ENCODE measurements around the gene ADI1.
"Not testable (repeated sequence)": the region's sequence is repeated elsewhere in the genome, so short reads cannot be mapped to it uniquely, and the experiment has no call there.

Gene ADI1

DNA sequence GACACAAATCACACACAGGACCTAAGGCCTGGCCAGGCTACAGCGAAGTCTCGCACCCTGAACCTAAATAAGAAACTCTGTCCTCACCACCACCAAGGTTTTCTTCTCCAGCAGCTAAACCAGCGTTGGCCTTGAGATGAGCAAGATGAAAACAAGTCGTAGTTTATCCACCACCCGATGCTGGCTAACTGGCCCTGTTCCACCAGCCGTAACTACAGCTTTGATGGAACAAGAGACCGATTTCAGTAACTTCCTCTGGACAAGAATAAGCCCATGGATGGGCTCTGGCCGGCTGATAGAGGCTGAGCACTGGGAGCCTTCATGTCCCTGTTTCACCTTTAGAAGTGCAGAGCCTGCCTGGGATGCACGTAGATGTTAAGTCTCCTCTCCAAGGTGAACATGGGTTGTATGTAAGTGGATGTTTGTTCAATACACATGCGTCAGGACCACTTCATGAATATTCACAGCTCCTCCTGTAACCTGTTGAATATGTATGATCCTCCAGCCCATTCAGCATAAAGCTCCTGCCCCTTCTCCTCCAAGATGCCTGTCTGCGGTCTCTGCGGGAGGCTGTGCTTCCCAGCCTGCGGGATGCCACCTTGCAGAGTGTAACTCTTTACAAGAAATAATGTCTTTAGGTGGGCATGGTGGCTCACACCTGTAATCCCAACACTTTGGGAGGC lies 24.2 kb downstream of the ADI1 start:
- Mint-ChIP-seq H3K4me1 (peaks cover 0 to 2% of the 10 kb centered on the region in 2 donors), H3K27me3 (no peaks in the 10 kb centered on the region), H3K27ac (no peak overlapping the region), H3K36me3 (peaks cover 27 to 37% of the 10 kb centered on the region in 2 donors), H3K4me3 (no peak overlapping the region), H3K9me3 (no peaks in the 10 kb centered on the region)
- ATAC-seq (replicated peaks) (no peak), DNase-seq (no peak)

DNA sequence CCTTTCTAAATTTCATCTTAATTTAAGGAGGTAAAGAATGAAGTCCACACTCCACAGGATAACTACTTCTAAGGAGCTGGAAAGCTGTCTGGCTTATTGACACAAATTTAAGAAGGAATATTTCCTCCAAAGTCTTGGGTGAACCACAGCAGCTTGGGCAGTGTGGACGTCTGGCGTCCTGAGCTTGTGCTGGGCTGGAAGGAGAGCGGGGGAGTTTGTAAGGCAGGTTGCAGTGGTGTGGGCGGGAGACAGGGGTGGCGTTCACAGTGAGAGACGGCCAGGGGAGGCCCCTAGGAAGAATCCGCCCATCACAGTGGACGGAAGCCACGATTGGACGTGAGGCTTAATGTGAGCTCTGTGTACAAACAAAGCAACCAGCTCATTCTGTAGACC lies 25.7 kb downstream of the ADI1 start:
- no peak for ATAC-seq (replicated peaks)
- no peak for DNase-seq
- H3K4me1 Mint-ChIP-seq = peaks cover 2 to 5% of the 10 kb centered on the region in 2 donors
- H3K36me3 Mint-ChIP-seq = peaks cover 20 to 29% of the 10 kb centered on the region in 2 donors
- no peaks in the 10 kb centered on the region for H3K27me3 Mint-ChIP-seq
- no peak overlapping the region for H3K27ac Mint-ChIP-seq
- no peaks in the 10 kb centered on the region for H3K9me3 Mint-ChIP-seq
- H3K4me3 Mint-ChIP-seq = no peak overlapping the region

DNA sequence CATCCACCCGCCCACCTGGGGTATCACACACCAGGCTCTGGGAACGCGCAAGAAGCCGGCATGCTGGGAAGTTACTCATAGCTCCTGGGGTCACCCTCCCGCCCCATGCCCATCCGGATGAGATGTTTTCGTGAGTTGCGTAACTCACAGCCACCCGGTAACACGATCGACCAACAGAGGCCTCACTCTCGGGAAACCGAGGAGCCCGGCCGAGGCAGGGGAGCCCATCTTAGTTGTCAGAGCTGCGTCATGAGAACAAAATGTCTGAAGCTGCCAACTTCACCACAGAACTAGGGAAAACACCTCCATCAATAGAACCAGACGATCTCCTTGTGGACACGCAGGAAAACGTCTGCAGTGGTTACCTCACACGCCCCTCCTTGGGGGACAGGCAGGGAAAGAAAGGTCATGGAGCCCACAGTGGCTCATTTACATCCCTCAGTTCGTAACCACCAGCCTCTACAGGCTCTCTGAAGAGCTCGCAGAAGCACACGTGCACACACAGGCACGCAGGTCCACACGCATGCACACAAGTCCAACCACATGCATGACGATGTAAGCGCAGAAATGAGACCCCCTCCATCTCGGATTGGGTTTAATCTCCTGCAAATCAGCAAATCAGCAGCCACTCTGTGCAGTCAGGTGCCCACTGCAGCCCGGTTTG lies 26.2 kb downstream of the ADI1 start:
- Mint-ChIP-seq H3K9me3 (no peaks in the 10 kb centered on the region), H3K27ac (no peak overlapping the region), H3K36me3 (peaks cover 16 to 23% of the 10 kb centered on the region in 2 donors), H3K4me3 (no peak overlapping the region), H3K4me1 (peaks cover 2 to 5% of the 10 kb centered on the region in 2 donors), H3K27me3 (no peaks in the 10 kb centered on the region)
- ATAC-seq (replicated peaks) (no peak), DNase-seq (no peak)

DNA sequence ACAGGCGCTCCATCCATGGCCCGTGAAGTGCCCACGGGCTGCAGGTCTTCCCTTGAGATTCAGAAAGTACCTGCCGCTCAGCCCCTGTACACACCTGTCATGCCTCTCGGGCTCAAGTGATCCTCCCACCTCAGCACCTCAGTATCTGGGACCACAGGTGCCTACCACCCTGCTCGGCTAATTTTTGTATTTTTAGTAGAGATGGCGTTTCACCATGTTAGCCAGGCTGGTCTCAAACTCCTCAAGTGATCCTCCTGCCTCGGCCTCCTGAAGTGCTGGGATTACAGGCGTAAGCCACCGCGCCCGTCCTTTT lies 26.9 kb downstream of the ADI1 start:
- H3K9me3 Mint-ChIP-seq; H3K4me3 Mint-ChIP-seq; H3K27me3 Mint-ChIP-seq; ATAC-seq (replicated peaks); H3K27ac Mint-ChIP-seq; H3K4me1 Mint-ChIP-seq; DNase-seq: not testable (repeated sequence)
- H3K36me3 Mint-ChIP-seq = peaks cover 14 to 20% of the 10 kb centered on the region in 2 donors

DNA sequence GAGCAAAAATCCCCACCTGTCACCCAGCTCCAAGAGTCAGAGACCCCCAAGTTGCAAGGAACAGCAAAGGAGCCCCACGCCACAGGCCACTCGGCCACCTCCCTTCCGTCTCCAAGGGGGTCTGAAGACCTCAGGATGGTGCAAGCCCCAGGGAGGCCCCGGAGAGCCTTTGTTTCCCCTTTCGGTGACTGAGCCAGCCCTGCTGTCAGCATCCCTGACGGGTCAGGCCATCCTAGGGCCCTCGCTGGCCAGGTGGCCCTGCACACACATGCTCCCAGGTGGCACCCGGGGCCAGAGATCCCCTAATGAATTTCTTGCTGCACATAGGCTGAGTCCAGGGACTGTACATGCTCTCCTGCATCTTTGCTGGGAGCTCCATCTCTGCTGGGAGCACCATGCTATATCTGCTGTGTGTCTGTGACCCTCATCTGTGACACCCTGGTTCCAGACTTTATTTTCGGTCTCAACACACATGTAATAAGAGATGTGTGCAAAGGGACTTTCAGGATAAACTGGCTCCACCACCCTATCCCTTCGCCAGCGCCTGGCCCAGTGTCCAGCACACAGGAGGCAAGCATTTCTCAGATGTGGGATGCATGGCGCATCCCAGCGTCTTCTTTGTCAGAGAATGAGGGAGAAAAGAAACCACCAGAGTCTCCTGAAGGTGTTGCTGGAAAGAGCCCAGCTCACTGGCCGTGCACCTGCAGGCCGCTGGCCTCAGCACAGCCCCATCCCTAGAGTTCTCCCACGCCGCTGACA lies 27.4 kb downstream of the ADI1 start:
- Mint-ChIP-seq H3K27me3 (no peaks in the 10 kb centered on the region), H3K27ac (no peak overlapping the region), H3K9me3 (no peaks in the 10 kb centered on the region), H3K4me1 (peaks cover 2 to 5% of the 10 kb centered on the region in 2 donors), H3K36me3 (peaks cover 12 to 16% of the 10 kb centered on the region in 2 donors), H3K4me3 (no peak overlapping the region)
- DNase-seq = no peak
- no peak for ATAC-seq (replicated peaks)

DNA sequence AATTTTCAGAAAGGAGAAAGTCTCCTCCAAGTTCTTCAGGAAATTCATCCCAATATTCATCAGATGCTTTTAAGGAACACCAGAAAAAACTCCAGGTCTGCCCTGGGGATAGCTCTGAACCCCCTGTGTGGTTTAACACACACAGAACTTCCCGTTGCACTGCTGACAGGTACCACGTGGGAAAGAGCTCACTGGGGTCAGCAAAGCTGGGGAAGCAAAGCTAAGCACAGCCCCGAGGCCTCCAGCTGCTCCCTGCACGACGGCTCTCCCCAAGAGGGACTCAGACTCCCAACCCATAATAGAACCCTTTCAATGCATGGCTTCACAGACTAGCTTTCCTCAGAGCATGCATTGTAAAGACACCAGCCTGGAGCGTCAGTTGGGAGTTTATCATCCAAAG lies 28.0 kb downstream of the ADI1 start:
- peaks cover 13 to 17% of the 10 kb centered on the region in 2 donors for H3K36me3 Mint-ChIP-seq
- H3K9me3 Mint-ChIP-seq = no peaks in the 10 kb centered on the region
- no peak for ATAC-seq (replicated peaks)
- no peaks in the 10 kb centered on the region for H3K27me3 Mint-ChIP-seq
- DNase-seq = no peak
- H3K27ac Mint-ChIP-seq = no peak overlapping the region
- H3K4me1 Mint-ChIP-seq = peaks cover 2 to 5% of the 10 kb centered on the region in 2 donors
- no peak overlapping the region for H3K4me3 Mint-ChIP-seq

DNA sequence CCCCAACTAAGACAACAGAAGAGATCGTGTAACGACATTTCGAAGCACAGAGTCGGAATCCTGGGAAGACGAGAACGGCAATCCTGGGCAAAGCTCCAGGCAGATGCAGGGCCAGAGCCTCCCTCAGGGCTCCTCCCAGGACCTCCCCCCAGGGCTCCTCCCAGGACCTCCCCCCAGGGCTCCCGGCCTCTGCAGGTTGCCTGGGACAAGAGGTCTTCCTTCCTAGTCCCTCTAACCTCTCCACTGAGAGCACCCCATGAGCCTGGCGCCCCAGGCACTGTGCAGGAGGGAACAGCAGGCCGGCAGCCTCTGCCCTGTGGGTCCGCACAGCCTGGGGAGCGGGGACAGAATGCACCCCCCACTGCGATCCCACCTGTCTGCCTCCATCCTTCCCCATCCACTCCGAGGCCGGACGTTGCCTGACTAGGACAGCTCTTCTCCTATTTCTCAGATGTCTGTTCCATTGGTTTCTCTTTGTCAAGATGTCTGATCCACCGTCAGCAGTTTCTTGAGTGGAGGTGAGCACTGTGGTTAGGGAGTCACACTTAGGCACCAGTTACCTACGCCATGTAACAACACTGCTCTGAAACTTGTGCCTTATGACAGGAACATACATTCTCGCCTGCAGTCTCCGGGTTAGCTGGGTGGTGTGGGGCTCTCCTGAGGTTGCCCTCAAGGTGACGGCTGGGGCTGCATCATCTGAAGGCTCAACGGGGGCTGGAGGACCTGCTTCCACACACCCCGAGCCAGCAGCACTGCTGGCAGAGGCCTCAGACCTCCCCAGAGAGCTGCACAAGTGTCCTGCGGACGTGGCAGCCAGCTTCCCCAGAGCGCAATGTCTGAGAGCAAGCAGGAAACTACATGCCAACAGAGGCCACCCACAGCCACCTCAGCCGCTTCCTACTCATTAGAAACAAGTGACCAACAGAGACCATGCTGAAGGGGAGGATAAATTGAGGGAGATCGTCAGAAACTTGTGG lies 28.9 kb downstream of the ADI1 start:
- no peak overlapping the region for H3K27ac Mint-ChIP-seq
- ATAC-seq (replicated peaks) (no peak), DNase-seq (no peak)
- peaks cover 16 to 18% of the 10 kb centered on the region in 2 donors for H3K36me3 Mint-ChIP-seq
- no peaks in the 10 kb centered on the region for H3K9me3 Mint-ChIP-seq
- no peak overlapping the region for H3K4me3 Mint-ChIP-seq
- peaks cover 2 to 5% of the 10 kb centered on the region in 2 donors for H3K4me1 Mint-ChIP-seq
- no peaks in the 10 kb centered on the region for H3K27me3 Mint-ChIP-seq

DNA sequence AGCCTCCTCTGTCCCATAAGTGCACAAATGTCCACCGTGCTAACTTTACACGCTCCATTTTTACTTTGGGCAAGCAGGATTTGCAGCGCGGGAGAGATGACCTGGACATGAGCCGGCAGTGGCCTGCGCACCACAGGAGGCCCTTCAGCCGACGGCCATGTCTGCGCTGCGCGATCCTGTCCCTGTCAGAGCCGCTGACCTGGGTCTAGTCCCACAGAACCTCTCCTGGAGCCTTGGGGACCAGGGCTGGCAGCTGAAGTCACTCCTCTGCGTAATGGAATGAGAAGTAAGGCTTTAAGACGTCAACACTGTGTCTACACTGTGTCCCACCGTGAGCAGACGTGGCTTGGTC lies 29.6 kb downstream of the ADI1 start:
- Mint-ChIP-seq H3K27ac (no peak overlapping the region), H3K27me3 (no peaks in the 10 kb centered on the region), H3K4me3 (no peak overlapping the region), H3K4me1 (peaks cover 2 to 5% of the 10 kb centered on the region in 2 donors), H3K36me3 (peaks cover 15 to 19% of the 10 kb centered on the region in 2 donors), H3K9me3 (no peaks in the 10 kb centered on the region)
- no peak for DNase-seq
- no peak for ATAC-seq (replicated peaks)

DNA sequence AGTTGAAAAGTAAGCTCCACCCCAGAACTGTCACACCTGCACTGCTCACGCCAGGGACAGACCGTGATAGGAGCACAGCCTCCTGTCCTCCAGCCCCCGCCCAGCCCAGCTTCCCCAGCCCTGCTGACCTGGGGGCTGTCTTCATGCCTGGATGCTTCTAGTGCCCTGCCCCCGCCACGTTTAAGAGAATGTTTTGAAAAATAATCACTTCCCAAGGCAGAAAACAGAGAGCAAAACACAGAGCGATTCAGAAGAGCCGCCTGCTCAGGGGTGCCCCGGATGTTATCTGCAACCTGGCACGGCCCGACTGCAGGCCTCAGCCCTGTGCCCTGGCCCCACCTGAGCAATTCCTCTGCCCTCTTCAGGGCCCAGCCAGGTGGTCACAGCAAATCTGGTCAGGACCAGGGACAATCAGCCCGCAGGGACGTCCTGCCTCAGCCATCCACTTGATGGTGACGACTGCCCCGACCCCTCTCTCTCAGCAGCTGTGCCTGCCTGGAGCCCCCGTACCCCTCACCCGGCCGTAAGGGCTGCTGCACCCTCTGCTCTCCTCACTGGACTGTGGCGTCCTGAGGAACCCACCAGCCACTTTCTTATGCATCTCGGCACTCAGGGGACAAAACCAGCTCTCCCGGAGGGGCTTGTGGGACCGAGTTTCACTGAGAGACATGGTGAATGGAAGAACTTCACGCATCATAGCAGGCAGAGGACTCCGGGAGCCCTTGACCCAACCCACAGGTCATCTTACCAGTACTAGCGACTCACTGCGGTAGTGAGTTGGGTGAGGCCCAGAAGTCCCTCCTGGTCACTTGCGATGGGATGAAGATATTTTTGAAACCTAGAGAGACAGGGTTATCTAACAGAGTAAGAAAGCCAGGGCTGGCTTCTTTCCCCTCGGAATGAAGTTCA lies 30.2 kb downstream of the ADI1 start:
- H3K27me3 Mint-ChIP-seq = no peaks in the 10 kb centered on the region
- no peak overlapping the region for H3K4me3 Mint-ChIP-seq
- H3K9me3 Mint-ChIP-seq = no peaks in the 10 kb centered on the region
- H3K27ac Mint-ChIP-seq = no peak overlapping the region
- no peak for DNase-seq
- H3K4me1 Mint-ChIP-seq = peaks cover 2 to 5% of the 10 kb centered on the region in 2 donors
- H3K36me3 Mint-ChIP-seq = peaks cover 18 to 25% of the 10 kb centered on the region in 2 donors
- ATAC-seq (replicated peaks) = no peak

DNA sequence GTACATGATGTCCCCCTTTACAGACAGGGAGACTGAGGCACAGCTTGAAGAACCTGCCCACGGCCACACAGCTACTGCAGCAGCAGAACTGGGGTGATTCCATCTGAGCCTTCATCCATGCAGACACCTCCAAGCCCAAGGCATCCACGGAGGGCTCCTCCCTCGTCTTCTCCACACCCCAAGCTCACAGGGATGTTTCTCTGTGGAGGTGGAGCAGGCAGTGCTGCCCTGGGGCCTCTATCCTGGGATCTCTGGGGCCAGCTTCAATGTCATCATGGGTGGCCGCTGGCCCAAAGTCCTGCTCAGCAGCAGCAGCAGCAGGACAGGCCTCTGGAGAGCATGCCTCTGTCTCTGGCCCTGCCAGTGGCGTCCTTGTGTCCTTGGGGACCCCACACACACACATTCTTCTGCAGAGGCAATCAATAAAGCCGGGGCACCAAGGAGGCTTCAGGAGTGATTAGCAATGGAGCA lies 31.2 kb downstream of the ADI1 start:
- no peaks in the 10 kb centered on the region for H3K27me3 Mint-ChIP-seq
- DNase-seq = no peak
- peaks cover 2 to 5% of the 10 kb centered on the region in 2 donors for H3K4me1 Mint-ChIP-seq
- no peaks in the 10 kb centered on the region for H3K9me3 Mint-ChIP-seq
- peaks cover 22 to 31% of the 10 kb centered on the region in 2 donors for H3K36me3 Mint-ChIP-seq
- no peak overlapping the region for H3K4me3 Mint-ChIP-seq
- no peak for ATAC-seq (replicated peaks)
- no peak overlapping the region for H3K27ac Mint-ChIP-seq

DNA sequence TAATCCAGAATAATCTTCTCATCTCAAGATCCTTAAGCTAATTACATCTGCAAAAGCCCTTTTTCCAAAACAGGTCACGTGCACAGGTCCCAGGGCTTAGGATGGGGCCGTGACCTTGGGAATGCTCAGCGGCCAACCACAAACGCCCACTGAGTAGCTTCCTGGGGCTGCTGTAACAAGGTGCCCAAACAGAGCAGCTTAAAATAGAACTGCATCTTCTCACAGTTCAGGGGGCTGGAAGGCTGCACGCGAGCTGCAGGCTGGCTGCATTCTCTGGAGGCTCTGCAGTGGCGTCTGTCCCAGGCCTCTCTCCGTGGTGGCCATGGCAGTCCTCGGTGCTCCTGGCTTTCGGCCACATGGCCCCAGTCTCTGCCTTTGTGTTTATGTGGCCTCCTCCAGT lies 31.9 kb downstream of the ADI1 start:
- Mint-ChIP-seq H3K4me3 (no peak overlapping the region), H3K4me1 (peaks cover 2 to 5% of the 10 kb centered on the region in 2 donors), H3K27me3 (no peaks in the 10 kb centered on the region), H3K36me3 (peaks cover 25 to 36% of the 10 kb centered on the region in 2 donors), H3K9me3 (no peaks in the 10 kb centered on the region), H3K27ac (no peak overlapping the region)
- DNase-seq = no peak
- no peak for ATAC-seq (replicated peaks)

DNA sequence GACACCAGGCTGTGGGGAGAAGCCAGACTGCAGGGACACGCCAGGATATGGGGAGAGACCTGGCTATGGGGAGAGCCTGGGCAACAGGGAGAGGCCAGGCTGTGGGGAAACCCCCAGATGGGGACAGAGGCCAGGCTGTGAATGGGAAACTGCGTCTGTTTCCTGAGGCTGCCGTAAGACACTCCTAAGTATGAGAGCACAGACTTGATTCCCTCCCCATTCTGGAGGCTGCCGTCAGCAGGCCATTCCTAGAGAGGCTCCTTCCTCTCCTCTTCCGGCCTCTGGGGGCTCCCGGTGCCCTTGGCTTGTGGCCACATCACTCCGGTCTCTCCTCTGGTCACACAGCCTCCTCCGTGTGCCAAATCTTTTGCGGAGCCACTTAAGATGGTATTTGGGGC lies 32.3 kb downstream of the ADI1 start:
- peaks cover 25 to 39% of the 10 kb centered on the region in 2 donors for H3K36me3 Mint-ChIP-seq
- H3K4me3 Mint-ChIP-seq = no peak overlapping the region
- no peak overlapping the region for H3K27ac Mint-ChIP-seq
- H3K9me3 Mint-ChIP-seq = no peaks in the 10 kb centered on the region
- H3K27me3 Mint-ChIP-seq = no peaks in the 10 kb centered on the region
- ATAC-seq (replicated peaks) (no peak), DNase-seq (no peak)
- H3K4me1 Mint-ChIP-seq = peaks cover 3 to 5% of the 10 kb centered on the region in 2 donors

All from stimulated activated naive B cell treated with anti-CD40 and anti-IgM and Interleukin-4, amounts not matched to agents 10 μg/mL and 1 μg/mL and 100 μg/mL, for 72 hours (primary cell).